ENCODE data around the gene WDR19. TPM values are rescaled to one million over a fixed set of nuclear protein-coding genes. Genes with fewer than 3 reads are reported as not detected.

Gene WDR19
- total RNA-seq, 1 experiment from 2014 or later: 32.5 TPM

GRCh38 chr4:39237179-39237578, 54.9 kb downstream of the WDR19 start:
- intact Hi-C loops (cut with micrococcal nuclease): no loop called here
- Mint-ChIP-seq H3K4me3 (ENCODE audit: unreplicated experiment) (no peak overlapping the region), H3K27ac (ENCODE audit: low read depth, unreplicated experiment) (no peak overlapping the region), H3K4me1 (ENCODE audit: insufficient read depth, unreplicated experiment) (no peaks in the 10 kb centered on the region), H3K36me3 (ENCODE audit: insufficient read depth, unreplicated experiment) (peaks cover 27% of the 10 kb centered on the region), H3K27me3 (ENCODE audit: insufficient read depth, unreplicated experiment) (no peaks in the 10 kb centered on the region), H3K9me3 (ENCODE audit: unreplicated experiment) (no peaks in the 10 kb centered on the region)
- ChIA-PET CTCF (interaction anchor here (0.6 kb wide), 2 partner anchors 20 to 679 kb away, joined by 3 to 5 read pairs; no protein-coding TSS in a partner anchor), POLR2A (interaction anchor here (0.6 kb wide), 1 partner anchor 106 kb away, joined by 4 read pairs; no protein-coding TSS in a partner anchor)
- DNase-seq (ENCODE audit: unreplicated experiment): peak; percentile 2
- TF ChIP-seq, protein P1, sequence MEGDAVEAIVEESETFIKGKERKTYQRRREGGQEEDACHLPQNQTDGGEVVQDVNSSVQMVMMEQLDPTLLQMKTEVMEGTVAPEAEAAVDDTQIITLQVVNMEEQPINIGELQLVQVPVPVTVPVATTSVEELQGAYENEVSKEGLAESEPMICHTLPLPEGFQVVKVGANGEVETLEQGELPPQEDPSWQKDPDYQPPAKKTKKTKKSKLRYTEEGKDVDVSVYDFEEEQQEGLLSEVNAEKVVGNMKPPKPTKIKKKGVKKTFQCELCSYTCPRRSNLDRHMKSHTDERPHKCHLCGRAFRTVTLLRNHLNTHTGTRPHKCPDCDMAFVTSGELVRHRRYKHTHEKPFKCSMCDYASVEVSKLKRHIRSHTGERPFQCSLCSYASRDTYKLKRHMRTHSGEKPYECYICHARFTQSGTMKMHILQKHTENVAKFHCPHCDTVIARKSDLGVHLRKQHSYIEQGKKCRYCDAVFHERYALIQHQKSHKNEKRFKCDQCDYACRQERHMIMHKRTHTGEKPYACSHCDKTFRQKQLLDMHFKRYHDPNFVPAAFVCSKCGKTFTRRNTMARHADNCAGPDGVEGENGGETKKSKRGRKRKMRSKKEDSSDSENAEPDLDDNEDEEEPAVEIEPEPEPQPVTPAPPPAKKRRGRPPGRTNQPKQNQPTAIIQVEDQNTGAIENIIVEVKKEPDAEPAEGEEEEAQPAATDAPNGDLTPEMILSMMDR (IDR thresholded peaks at IDR 0.05; ENCODE audit: unreplicated experiment): no peak
- BruUV-seq (replicated peaks): no TSS peak

DNA sequence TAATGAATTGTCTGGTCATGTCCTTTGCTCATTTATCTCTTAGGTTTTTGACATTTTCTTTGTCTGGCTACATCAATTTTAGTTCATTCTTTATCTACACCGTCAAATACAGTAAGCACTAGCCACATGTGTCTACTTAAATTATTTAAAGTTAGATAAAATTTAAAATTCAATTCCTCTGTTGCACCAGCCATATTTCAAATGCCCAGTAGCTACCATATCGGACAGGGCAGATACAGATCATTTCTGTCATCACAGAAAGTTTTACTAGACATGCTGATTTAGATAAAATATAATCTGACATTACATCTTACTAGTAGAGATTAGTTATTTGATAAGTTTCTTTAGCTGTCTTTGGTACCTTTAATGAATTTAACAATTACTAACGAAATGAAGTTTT, 61.1 kb downstream of the WDR19 start:
- Mint-ChIP-seq H3K4me3 (ENCODE audit: unreplicated experiment) (no peak overlapping the region), H3K4me1 (ENCODE audit: insufficient read depth, unreplicated experiment) (no peaks in the 10 kb centered on the region), H3K27me3 (ENCODE audit: insufficient read depth, unreplicated experiment) (no peaks in the 10 kb centered on the region), H3K36me3 (ENCODE audit: insufficient read depth, unreplicated experiment) (peaks cover 29% of the 10 kb centered on the region), H3K27ac (ENCODE audit: low read depth, unreplicated experiment) (no peak overlapping the region), H3K9me3 (ENCODE audit: unreplicated experiment) (peaks cover 7% of the 10 kb centered on the region)
- intact Hi-C loops (cut with micrococcal nuclease): no loop called here
- ChIA-PET CTCF (no interaction called here), POLR2A (interaction anchor here (1.2 kb wide), 1 partner anchor 10 kb away, joined by 4 read pairs; no protein-coding TSS in a partner anchor)
- DNase-seq (ENCODE audit: unreplicated experiment): no peak
- BruUV-seq (replicated peaks): no TSS peak
- TF ChIP-seq, protein P1 (IDR thresholded peaks at IDR 0.05; ENCODE audit: unreplicated experiment): no peak

GRCh38 chr4:39255266-39255665, 72.9 kb downstream of the WDR19 start:
- ChIA-PET CTCF (interaction anchor here (0.6 kb wide), 1 partner anchor 14 kb away, joined by 3 read pairs; no protein-coding TSS in a partner anchor), POLR2A (interaction anchor here (0.7 kb wide), 1 partner anchor 36 kb away, joined by 3 read pairs; no protein-coding TSS in a partner anchor)
- Mint-ChIP-seq H3K4me3 (ENCODE audit: unreplicated experiment) (no peak overlapping the region), H3K27me3 (ENCODE audit: insufficient read depth, unreplicated experiment) (no peaks in the 10 kb centered on the region), H3K27ac (ENCODE audit: low read depth, unreplicated experiment) (peak overlapping the region; percentile 6), H3K9me3 (ENCODE audit: unreplicated experiment) (no peaks in the 10 kb centered on the region), H3K36me3 (ENCODE audit: insufficient read depth, unreplicated experiment) (peaks cover 38% of the 10 kb centered on the region), H3K4me1 (ENCODE audit: insufficient read depth, unreplicated experiment) (peaks cover 5% of the 10 kb centered on the region)
- intact Hi-C loops (cut with micrococcal nuclease): no loop called here
- DNase-seq (ENCODE audit: unreplicated experiment): peak; percentile 30
- no TSS peak for BruUV-seq (replicated peaks)
- TF ChIP-seq, protein P1 (IDR thresholded peaks at IDR 0.05; ENCODE audit: unreplicated experiment): no peak

GRCh38 chr4:39255871-39256270, 73.5 kb downstream of the WDR19 start:
- no peaks in the 10 kb centered on the region for H3K27me3 Mint-ChIP-seq (ENCODE audit: insufficient read depth, unreplicated experiment)
- intact Hi-C loops (cut with micrococcal nuclease): no loop called here
- CTCF ChIA-PET: interaction anchor here (0.6 kb wide), 1 partner anchor 14 kb away, joined by 3 read pairs; no protein-coding TSS in a partner anchor
- peaks cover 38% of the 10 kb centered on the region for H3K36me3 Mint-ChIP-seq (ENCODE audit: insufficient read depth, unreplicated experiment)
- no peak overlapping the region for H3K4me3 Mint-ChIP-seq (ENCODE audit: unreplicated experiment)
- no peak for DNase-seq (ENCODE audit: unreplicated experiment)
- no TSS peak for BruUV-seq (replicated peaks)
- H3K4me1 Mint-ChIP-seq (ENCODE audit: insufficient read depth, unreplicated experiment): peaks cover 5% of the 10 kb centered on the region
- POLR2A ChIA-PET: no interaction called here
- H3K9me3 Mint-ChIP-seq (ENCODE audit: unreplicated experiment): no peaks in the 10 kb centered on the region
- TF ChIP-seq, protein P1 (IDR thresholded peaks at IDR 0.05; ENCODE audit: unreplicated experiment): no peak
- peak overlapping the region; percentile 6 for H3K27ac Mint-ChIP-seq (ENCODE audit: low read depth, unreplicated experiment)

Data from MCF 10A (cell line).